Erythroblast (primary cell): ENCODE data around the gene HOXC10.

Source experiments
- GATA1 ChIP-seq: IDR thresholded peaks from 2 replicates; pipeline ENCODE4 v1.6.1; 2011; ENCODE audit warnings: low read depth, mild to moderate bottlenecking, control low read depth, low read length, moderate library complexity
- POLR2A ChIP-seq: IDR thresholded peaks from 2 replicates; pipeline ENCODE4 v1.6.1; 2011; ENCODE audit warnings: mild to moderate bottlenecking, low read length

- TF ChIP-seq POLR2A (no peak), GATA1 (no peak)
These were observed 45.5 kb upstream of the HOXC10 start for GRCh38 chr12:53939141-53940108.
